Aorta (tissue), 5 donors: ENCODE results near the gene CHST11. TPM values are rescaled to one million over a fixed set of nuclear protein-coding genes. Genes with fewer than 3 reads are reported as not detected.

Source experiments
- ATAC-seq: fragments of 200-7000 bp; cut with Tn5 transposase; one replicate; pipeline ENCODE4 v1.9.1; 2022; ENCODE audit warnings: moderate library complexity; ENCODE audit not compliant: low FRiP score
- DNase-seq, 2 donors: peaks; one replicate each; pipeline ENCODE4 v3.0.0-alpha.2; 2020
- H3K27ac ChIP-seq, 2 donors: one replicate each; pipeline ENCODE4 v1.5.1; 2013; ENCODE audit warnings: low read length in 2 of 2, mild to moderate bottlenecking in 2 of 2, moderate library complexity in 2 of 2, control low read depth in 1 of 2, inconsistent platforms in 1 of 2, low read depth in 1 of 2
- H3K27me3 ChIP-seq, 2 donors: one replicate each; pipeline ENCODE4 v1.6.1; 2013; ENCODE audit warnings: control low read depth in 1 of 2, low read length in 1 of 2, mild to moderate bottlenecking in 1 of 2, moderate library complexity in 1 of 2; ENCODE audit not compliant: insufficient read depth in 2 of 2, control insufficient read depth in 1 of 2
- H3K36me3 ChIP-seq, 2 donors: one replicate each; pipeline ENCODE4 v1.6.1; 2013; ENCODE audit warnings: control low read depth in 1 of 2, low read length in 1 of 2, mild to moderate bottlenecking in 1 of 2; ENCODE audit not compliant: insufficient read depth in 2 of 2, control insufficient read depth in 1 of 2
- H3K4me1 ChIP-seq, 2 donors: one replicate each; pipeline ENCODE4 v1.6.1; 2013; ENCODE audit warnings: low read length in 2 of 2, control low read depth in 1 of 2, mild to moderate bottlenecking in 1 of 2, moderate library complexity in 1 of 2; ENCODE audit not compliant: insufficient read depth in 2 of 2, control insufficient read depth in 1 of 2
- H3K4me3 ChIP-seq, 2 donors: one replicate each; pipeline ENCODE4 v1.5.1; 2013; ENCODE audit warnings: low read length in 2 of 2, control low read depth in 1 of 2, mild to moderate bottlenecking in 1 of 2
- H3K9me3 ChIP-seq: one replicate; pipeline ENCODE4 v1.6.1; 2013; ENCODE audit warnings: mild to moderate bottlenecking, low read length; ENCODE audit not compliant: control insufficient read depth
- WGBS, 2 donors: extraction: QIAGEN DNeasy Blood & Tissue Kit; methylation state at CpG; one replicate each; pipeline ENCODE4 v1.1.7; 2013; 5-methylcytosine and 5-hydroxymethylcytosine counted together
- intact Hi-C, 2 donors: fragments of 100-400 bp; cut with DNase I; formaldehyde crosslinking; loops; one replicate each; pipeline versions ENCODE4 v1.14.2 to v1.15.0; 2022
- polyA plus RNA-seq, 2 donors: library from polyadenylated mRNA; stranded (reverse); fragments of 200-250 nt; gene quantifications; one replicate each; pipeline ENCODE4 v1.2.3, GENCODE V29; 2013
- total RNA-seq, 2 donors: library from RNA; stranded (reverse); fragmentation: NEBNext Ultra II Directional; extraction: Animal tissue kit (Norgen Biotek cat#: 25700); gene quantifications; one replicate each; pipeline ENCODE4 v1.2.1, GENCODE V29; 2021
- donor health status: healthy with polysubstance abuse.
- donor health status: Bipolar disorder and iron deficiency.
- donor health status: DM: no; HTN: no; CAD: no.
- donor health status: DM: no; HTN: no; CAD: no.
- donor health status: DM: yes; HTN: yes; CAD: no.

Gene CHST11
- total and polyA plus RNA-seq, 4 donors: 2.1 to 31.0 (median 15.7) TPM

GRCh38 chr12:104478396-104479122 lies 21.8 kb downstream of the CHST11 start:
- Histone ChIP-seq H3K9me3 (no peaks in the 10 kb centered on the region), H3K4me1 (no peaks in the 10 kb centered on the region), H3K27me3 (no peaks in the 10 kb centered on the region), H3K36me3 (no peaks in the 10 kb centered on the region), H3K27ac (no peak overlapping the region), H3K4me3 (no peak overlapping the region)
- intact Hi-C loops: no loop called here
- DNase-seq: no peak
- WGBS, 2 donors: 87 to 88% methylated on average over 8 of the region's 8 CpGs
- ATAC-seq: peak; percentile 36

- Histone ChIP-seq H3K4me1 (no peaks in the 10 kb centered on the region), H3K4me3 (no peak overlapping the region), H3K27me3 (no peaks in the 10 kb centered on the region), H3K9me3 (no peaks in the 10 kb centered on the region), H3K36me3 (no peaks in the 10 kb centered on the region), H3K27ac (no peak overlapping the region)
- ATAC-seq (no peak), DNase-seq (no peak)
- intact Hi-C loops: no loop called here
- WGBS, 2 donors: 96 to 98% methylated on average over 3 of the region's 3 CpGs
Observed at GRCh38 chr12:104479123-104479662, 22.4 kb downstream of the CHST11 start.

DNA sequence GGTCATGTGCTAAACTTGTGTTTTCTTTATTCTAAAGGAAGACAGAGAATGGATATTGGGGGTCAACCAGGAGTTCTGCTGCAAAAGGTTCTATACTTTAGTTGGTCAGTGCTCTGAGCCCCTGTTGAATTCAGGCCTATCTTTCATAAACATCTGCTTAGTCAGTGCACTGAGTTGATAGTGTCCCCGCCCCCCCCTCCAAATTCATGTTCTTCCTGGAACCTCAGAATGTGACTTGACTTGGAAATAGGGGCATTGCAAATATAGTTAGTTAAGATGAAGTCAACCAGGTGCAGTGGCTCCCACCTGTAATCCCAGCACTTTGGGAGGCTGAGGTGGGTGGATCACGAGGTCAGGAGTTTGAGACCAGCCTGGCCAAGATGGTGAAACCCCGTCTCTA lies 23.3 kb downstream of the CHST11 start:
- DNase-seq (no peak), ATAC-seq (no peak)
- 94 to 97% methylated on average over 3 of the region's 3 CpGs for WGBS, 2 donors
- Histone ChIP-seq H3K27me3 (no peaks in the 10 kb centered on the region), H3K4me1 (no peaks in the 10 kb centered on the region), H3K9me3 (no peaks in the 10 kb centered on the region), H3K36me3 (no peaks in the 10 kb centered on the region), H3K27ac (no peak overlapping the region), H3K4me3 (no peak overlapping the region)
- intact Hi-C loops: no loop called here

GRCh38 chr12:104480826-104481440 lies 24.2 kb downstream of the CHST11 start:
- H3K27me3 ChIP-seq: no peaks in the 10 kb centered on the region
- DNase-seq: peak in 1 of 2 donors; percentile 85
- 92 to 95% methylated on average over 11 of the region's 11 CpGs for WGBS, 2 donors
- intact Hi-C loops: no loop called here
- no peaks in the 10 kb centered on the region for H3K9me3 ChIP-seq
- no peak overlapping the region for H3K4me3 ChIP-seq
- H3K4me1 ChIP-seq: no peaks in the 10 kb centered on the region
- no peaks in the 10 kb centered on the region for H3K36me3 ChIP-seq
- ATAC-seq: no peak
- no peak overlapping the region for H3K27ac ChIP-seq

DNA sequence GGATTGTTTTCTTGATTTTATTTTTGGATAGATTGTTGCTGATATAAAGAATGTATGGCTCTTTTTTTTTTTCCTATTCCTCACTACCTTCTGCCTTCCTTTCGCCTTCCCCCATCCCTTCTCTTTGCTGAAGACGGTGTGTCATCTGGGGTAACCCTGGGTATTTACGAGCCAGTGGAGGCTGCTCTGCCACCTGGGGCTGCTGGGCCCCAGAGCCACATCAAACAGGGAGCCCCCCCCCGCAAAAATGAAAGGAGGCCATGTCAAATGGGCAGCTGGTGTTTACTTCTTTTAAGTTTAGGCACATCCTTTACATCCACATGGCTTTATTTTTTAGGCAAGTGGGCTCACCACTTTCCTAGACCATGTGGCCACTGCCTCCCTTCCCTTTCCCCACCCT lies 25.4 kb downstream of the CHST11 start:
- intact Hi-C loops: no loop called here
- Histone ChIP-seq H3K4me1 (peaks cover 0 to 4% of the 10 kb centered on the region in 2 donors), H3K36me3 (no peaks in the 10 kb centered on the region), H3K9me3 (no peaks in the 10 kb centered on the region), H3K27me3 (no peaks in the 10 kb centered on the region), H3K27ac (no peak overlapping the region), H3K4me3 (no peak overlapping the region)
- no peak for ATAC-seq
- DNase-seq: no peak
- 89 to 90% methylated on average over 4 of the region's 4 CpGs for WGBS, 2 donors

DNA sequence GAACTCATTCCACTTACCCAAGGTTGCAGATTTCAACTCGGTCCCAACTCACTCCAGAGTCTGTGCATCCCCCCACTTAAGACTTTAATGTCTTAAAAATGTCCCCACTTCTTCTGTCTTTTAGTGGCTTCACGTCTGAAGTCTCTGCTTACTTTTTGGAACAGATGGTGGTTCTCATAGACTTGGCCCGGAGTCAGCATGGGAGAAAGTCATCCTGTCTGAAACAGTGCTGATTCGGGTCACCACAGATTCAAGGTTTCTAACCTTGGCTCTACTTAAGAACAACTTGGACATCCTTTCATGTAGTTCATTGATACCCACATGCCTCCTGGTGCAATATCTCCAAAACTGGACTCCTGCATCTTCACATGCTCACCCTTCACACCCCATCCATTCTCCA lies 26.0 kb downstream of the CHST11 start:
- intact Hi-C loops: no loop called here
- Histone ChIP-seq H3K4me1 (peaks cover 0 to 4% of the 10 kb centered on the region in 2 donors), H3K9me3 (no peaks in the 10 kb centered on the region), H3K27ac (no peak overlapping the region), H3K27me3 (no peaks in the 10 kb centered on the region), H3K36me3 (no peaks in the 10 kb centered on the region), H3K4me3 (no peak overlapping the region)
- no peak for ATAC-seq
- DNase-seq: no peak
- 42% methylated on average over 4 of the region's 4 CpGs for WGBS, 2 donors

DNA sequence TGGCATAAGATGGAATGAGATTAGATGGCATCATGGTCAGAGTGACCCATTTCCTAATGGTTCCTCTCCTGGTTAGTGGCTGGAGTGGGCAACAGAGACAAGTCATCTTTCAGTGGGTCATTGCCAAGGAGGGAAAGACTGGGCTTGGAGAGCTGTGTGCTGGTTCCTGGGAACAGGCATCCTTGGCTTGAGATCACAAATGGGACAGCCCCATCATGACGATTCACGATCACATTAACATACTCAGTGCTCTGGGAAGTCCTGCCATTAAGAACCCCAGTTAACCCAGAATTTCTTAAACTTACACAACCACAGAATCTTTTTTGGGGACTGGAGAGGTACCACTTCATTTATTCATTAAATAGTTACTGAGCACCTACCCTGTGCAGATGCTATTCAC lies 27.3 kb downstream of the CHST11 start:
- H3K36me3 ChIP-seq: no peaks in the 10 kb centered on the region
- H3K4me1 ChIP-seq: peaks cover 0 to 4% of the 10 kb centered on the region in 2 donors
- H3K27me3 ChIP-seq: no peaks in the 10 kb centered on the region
- H3K27ac ChIP-seq: no peak overlapping the region
- H3K4me3 ChIP-seq: no peak overlapping the region
- ATAC-seq (no peak), DNase-seq (no peak)
- H3K9me3 ChIP-seq: no peaks in the 10 kb centered on the region
- WGBS, 2 donors: 75 to 83% methylated on average over 2 of the region's 2 CpGs
- intact Hi-C loops: no loop called here

DNA sequence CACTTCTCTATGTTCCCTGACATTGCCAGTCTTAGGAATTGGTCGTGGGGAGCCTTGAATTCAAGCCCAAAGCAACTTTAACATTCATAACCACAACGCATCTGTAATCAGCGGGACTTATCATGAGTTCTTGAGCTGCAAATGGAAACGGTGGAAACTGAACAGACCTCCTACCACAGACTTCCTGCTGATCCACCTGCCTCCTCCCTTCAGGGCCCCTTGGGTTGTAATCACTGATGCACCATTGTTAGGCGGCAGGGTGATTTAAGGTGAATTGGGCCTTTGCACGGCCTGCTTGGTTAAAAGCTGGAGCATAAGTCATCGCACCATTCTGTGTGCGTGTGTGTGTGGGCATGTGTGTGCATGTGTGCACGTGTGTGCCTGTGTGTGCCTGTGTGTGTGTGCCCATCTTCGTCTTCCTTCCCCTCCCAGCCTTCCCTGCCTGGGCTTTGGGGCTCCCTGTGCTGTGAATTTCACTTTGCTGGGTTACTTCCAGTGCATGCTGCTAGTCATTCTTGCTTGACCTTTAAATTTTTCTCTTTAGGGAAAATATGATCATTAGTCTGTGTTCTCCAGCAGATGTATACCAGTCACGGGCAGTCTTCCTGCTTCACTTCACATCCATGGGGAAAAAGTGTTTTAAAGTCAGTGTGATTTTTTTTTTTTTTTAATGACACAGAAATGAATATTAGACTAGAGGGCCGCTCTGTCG lies 29.1 kb downstream of the CHST11 start:
- DNase-seq: no peak
- intact Hi-C loops: no loop called here
- Histone ChIP-seq H3K27me3 (no peaks in the 10 kb centered on the region), H3K9me3 (no peaks in the 10 kb centered on the region), H3K27ac (no peak overlapping the region), H3K4me1 (peaks cover 0 to 4% of the 10 kb centered on the region in 2 donors), H3K36me3 (no peaks in the 10 kb centered on the region), H3K4me3 (no peak overlapping the region)
- no peak for ATAC-seq
- 76 to 77% methylated on average over 13 of the region's 13 CpGs for WGBS, 2 donors
